ENCODE data around the gene FAM222A. TPM values are rescaled to one million over a fixed set of nuclear protein-coding genes. Genes with fewer than 3 reads are reported as not detected.

FAM222A gene
- total RNA-seq, 3 donors from 2014 or later (not counting 1 experiment from before 2014, with no cell fraction given): 3.1 to 6.6 (median 4.0) TPM

DNA sequence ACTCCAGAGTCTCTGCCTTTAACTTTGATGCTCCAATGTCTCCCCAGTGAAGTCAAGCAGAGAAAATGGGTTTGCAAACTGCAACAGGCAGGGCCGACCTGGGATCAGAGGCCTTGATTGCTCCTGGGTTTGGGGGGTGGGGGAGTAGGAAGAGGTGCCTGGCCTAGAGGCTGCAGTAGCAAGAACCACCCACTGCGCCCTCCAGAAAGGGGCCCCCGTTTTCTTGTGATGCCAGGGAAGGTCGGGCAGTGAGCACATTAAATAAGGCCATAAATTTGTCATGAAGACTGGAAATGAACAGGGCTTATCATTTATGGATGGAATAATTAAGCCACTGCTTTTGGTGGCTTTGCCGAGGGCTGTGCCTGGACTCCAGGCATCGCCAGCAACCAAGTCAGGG, 38.2 kb upstream of the FAM222A start:
- no peaks in the 10 kb centered on the region for H3K9me3 Mint-ChIP-seq
- H3K9me3 ChIP-seq (ENCODE audit: control insufficient read depth, insufficient read depth, low read length): no peaks in the 10 kb centered on the region
- no peaks in the 10 kb centered on the region for H3K4me1 Mint-ChIP-seq
- no peak overlapping the region for H3K27ac Mint-ChIP-seq
- H3K36me3 ChIP-seq (ENCODE audit: control insufficient read depth, insufficient read depth, low read length): no peaks in the 10 kb centered on the region
- TF ChIP-seq, protein P1, sequence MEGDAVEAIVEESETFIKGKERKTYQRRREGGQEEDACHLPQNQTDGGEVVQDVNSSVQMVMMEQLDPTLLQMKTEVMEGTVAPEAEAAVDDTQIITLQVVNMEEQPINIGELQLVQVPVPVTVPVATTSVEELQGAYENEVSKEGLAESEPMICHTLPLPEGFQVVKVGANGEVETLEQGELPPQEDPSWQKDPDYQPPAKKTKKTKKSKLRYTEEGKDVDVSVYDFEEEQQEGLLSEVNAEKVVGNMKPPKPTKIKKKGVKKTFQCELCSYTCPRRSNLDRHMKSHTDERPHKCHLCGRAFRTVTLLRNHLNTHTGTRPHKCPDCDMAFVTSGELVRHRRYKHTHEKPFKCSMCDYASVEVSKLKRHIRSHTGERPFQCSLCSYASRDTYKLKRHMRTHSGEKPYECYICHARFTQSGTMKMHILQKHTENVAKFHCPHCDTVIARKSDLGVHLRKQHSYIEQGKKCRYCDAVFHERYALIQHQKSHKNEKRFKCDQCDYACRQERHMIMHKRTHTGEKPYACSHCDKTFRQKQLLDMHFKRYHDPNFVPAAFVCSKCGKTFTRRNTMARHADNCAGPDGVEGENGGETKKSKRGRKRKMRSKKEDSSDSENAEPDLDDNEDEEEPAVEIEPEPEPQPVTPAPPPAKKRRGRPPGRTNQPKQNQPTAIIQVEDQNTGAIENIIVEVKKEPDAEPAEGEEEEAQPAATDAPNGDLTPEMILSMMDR (IDR thresholded peaks at IDR 0.05): no peak
- intact Hi-C loops (cut with micrococcal nuclease): no loop called here
- DNase-seq (no peak), ATAC-seq (no peak)
- no peak overlapping the region for H3K4me3 ChIP-seq (ENCODE audit: low read length)
- WGBS (ENCODE audit: insufficient coverage): 74% methylated on average over 6 of the region's 6 CpGs
- H3K27me3 ChIP-seq (ENCODE audit: control insufficient read depth, insufficient read depth, low read length): no peaks in the 10 kb centered on the region
- no peak overlapping the region for H3K27ac ChIP-seq (ENCODE audit: low read length)
- no peaks in the 10 kb centered on the region for H3K36me3 Mint-ChIP-seq
- no peaks in the 10 kb centered on the region for H3K4me1 ChIP-seq (ENCODE audit: control insufficient read depth, insufficient read depth, low read length)
- H3K4me3 Mint-ChIP-seq: no peak overlapping the region
- peaks cover 2 to 6% of the 10 kb centered on the region in 2 donors for H3K27me3 Mint-ChIP-seq (ENCODE audit: low read depth in 2 of 2)

DNA sequence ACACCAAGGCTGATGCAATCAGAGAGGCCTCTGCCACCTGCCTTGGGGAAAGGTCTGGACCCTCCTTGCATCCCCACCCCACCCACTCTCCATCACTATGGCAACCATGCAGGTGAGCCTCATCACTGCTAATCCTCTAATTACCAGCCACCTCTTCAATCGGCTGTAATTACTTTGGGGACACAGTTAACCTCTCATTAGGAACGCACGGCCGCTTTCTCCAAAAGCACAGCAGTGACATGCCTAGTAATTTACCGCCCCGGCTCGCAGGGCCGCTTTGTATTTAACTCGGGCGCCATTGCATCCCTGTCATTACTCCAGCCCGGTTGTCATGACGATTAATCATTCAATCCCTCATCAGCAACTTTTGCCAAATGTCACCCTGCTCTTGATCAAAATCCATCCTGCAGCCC, 36.3 kb upstream of the FAM222A start:
- Histone ChIP-seq H3K27ac (ENCODE audit: low read length) (no peak overlapping the region), H3K4me3 (ENCODE audit: low read length) (no peak overlapping the region), H3K4me1 (ENCODE audit: control insufficient read depth, insufficient read depth, low read length) (no peaks in the 10 kb centered on the region), H3K27me3 (ENCODE audit: control insufficient read depth, insufficient read depth, low read length) (no peaks in the 10 kb centered on the region), H3K36me3 (ENCODE audit: control insufficient read depth, insufficient read depth, low read length) (no peaks in the 10 kb centered on the region), H3K9me3 (ENCODE audit: control insufficient read depth, insufficient read depth, low read length) (no peaks in the 10 kb centered on the region)
- 64% methylated on average over 12 of the region's 12 CpGs for WGBS (ENCODE audit: insufficient coverage)
- DNase-seq (no peak), ATAC-seq (no peak)
- Mint-ChIP-seq H3K36me3 (no peaks in the 10 kb centered on the region), H3K9me3 (no peaks in the 10 kb centered on the region), H3K4me3 (no peak overlapping the region), H3K27ac (no peak overlapping the region), H3K27me3 (ENCODE audit: low read depth in 2 of 2) (peaks cover 0 to 2% of the 10 kb centered on the region in 2 donors), H3K4me1 (no peaks in the 10 kb centered on the region)
- TF ChIP-seq, protein P1 (IDR thresholded peaks at IDR 0.05): no peak
- intact Hi-C loops (cut with micrococcal nuclease): no loop called here

DNA sequence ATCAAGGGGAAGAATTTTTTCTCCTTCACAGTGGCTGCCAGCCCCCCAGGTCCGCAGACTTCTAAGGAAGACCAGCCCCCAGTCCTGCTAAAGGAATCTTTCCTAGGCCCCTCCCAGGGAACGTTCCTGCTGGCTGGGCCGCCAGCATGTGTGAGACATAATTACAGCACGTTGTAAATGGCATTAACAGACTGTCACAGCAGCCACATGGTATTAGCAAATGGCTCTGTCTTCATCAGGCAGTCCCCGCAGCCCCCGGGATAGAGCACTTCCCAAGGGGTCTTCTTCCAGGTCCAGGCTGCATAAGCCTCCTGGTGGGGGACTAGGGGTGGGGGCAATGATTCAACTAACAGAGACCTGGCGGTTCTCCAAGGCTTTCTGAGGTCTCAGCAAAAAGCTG, 34.9 kb upstream of the FAM222A start:
- no peak overlapping the region for H3K27ac ChIP-seq (ENCODE audit: low read length)
- Mint-ChIP-seq H3K4me3 (no peak overlapping the region), H3K4me1 (no peaks in the 10 kb centered on the region), H3K27ac (no peak overlapping the region), H3K36me3 (no peaks in the 10 kb centered on the region), H3K27me3 (ENCODE audit: low read depth in 2 of 2) (peaks cover 0 to 7% of the 10 kb centered on the region in 2 donors), H3K9me3 (no peaks in the 10 kb centered on the region)
- no peaks in the 10 kb centered on the region for H3K36me3 ChIP-seq (ENCODE audit: control insufficient read depth, insufficient read depth, low read length)
- no peaks in the 10 kb centered on the region for H3K4me1 ChIP-seq (ENCODE audit: control insufficient read depth, insufficient read depth, low read length)
- no peak for ATAC-seq
- no peak for DNase-seq
- TF ChIP-seq, protein P1 (IDR thresholded peaks at IDR 0.05): no peak
- H3K4me3 ChIP-seq (ENCODE audit: low read length): no peak overlapping the region
- no peaks in the 10 kb centered on the region for H3K9me3 ChIP-seq (ENCODE audit: control insufficient read depth, insufficient read depth, low read length)
- intact Hi-C loops (cut with micrococcal nuclease): no loop called here
- 35% methylated on average over 7 of the region's 7 CpGs for WGBS (ENCODE audit: insufficient coverage)
- H3K27me3 ChIP-seq (ENCODE audit: control insufficient read depth, insufficient read depth, low read length): no peaks in the 10 kb centered on the region

DNA sequence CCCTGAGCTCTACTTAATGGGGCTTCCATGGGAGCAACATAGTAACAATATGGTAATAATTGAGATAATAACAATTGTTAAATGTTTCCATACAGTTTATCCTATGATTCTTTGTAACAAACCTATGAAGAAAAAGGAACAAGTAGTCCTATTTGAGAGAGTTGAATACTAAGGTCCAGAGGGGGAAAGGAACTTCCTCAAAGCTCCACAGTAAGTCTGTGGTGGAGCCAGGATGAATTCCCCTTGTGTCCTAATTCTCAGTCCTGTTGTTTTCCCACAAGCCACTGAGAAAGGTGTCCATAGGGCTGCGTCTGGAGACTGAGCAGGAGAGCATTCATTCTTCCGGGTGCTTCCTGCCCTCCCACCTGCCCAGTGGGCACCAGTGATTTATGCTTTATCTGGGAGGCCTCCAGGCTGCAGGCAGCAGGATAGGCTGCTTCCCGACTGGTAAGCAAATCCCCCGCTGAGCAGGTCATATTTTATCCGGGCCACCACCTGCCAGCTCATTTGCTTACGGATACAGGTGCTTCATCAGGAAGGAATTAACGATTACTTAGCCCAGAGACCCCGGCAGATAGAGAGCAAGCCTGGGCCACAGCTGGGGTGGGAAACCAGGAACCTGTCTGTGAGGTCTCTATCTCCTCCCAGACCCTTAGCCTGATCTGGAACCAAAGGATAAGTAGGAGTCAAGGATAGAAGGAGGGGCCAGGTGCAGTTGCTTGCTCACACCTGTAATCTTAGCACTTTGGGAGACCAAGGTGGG, 33.9 kb upstream of the FAM222A start:
- H3K36me3 Mint-ChIP-seq: no peaks in the 10 kb centered on the region
- intact Hi-C loops (cut with micrococcal nuclease): no loop called here
- Histone ChIP-seq H3K36me3 (ENCODE audit: control insufficient read depth, insufficient read depth, low read length) (no peaks in the 10 kb centered on the region), H3K27me3 (ENCODE audit: control insufficient read depth, insufficient read depth, low read length) (no peaks in the 10 kb centered on the region), H3K4me3 (ENCODE audit: low read length) (no peak overlapping the region), H3K9me3 (ENCODE audit: control insufficient read depth, insufficient read depth, low read length) (no peaks in the 10 kb centered on the region), H3K4me1 (ENCODE audit: control insufficient read depth, insufficient read depth, low read length) (no peaks in the 10 kb centered on the region), H3K27ac (ENCODE audit: low read length) (no peak overlapping the region)
- ATAC-seq: no peak
- peaks cover 0 to 7% of the 10 kb centered on the region in 2 donors for H3K27me3 Mint-ChIP-seq (ENCODE audit: low read depth in 2 of 2)
- no peak for DNase-seq
- no peak overlapping the region for H3K27ac Mint-ChIP-seq
- no peaks in the 10 kb centered on the region for H3K4me1 Mint-ChIP-seq
- no peaks in the 10 kb centered on the region for H3K9me3 Mint-ChIP-seq
- TF ChIP-seq, protein P1 (IDR thresholded peaks at IDR 0.05): no peak
- 46% methylated on average over 8 of the region's 8 CpGs for WGBS (ENCODE audit: insufficient coverage)
- no peak overlapping the region for H3K4me3 Mint-ChIP-seq

All from natural killer cell (primary cell).